Mesendoderm (in vitro differentiated cells): ENCODE measurements around the gene COL2A1.

Experiments
- DNase-seq: peaks from one replicate; pipeline ENCODE4 v3.0.0; 2013
- H2AK5ac ChIP-seq: 2 replicates; pipeline ENCODE4 v1.6.1; 2013; ENCODE audit warnings: low read length, inconsistent platforms
- H2BK120ac ChIP-seq: 2 replicates; pipeline ENCODE4 v1.6.1; 2013; ENCODE audit warnings: low read depth, mild to moderate bottlenecking, low read length, moderate library complexity, mixed read lengths
- H2BK15ac ChIP-seq: replicated peaks from 2 replicates; pipeline ENCODE4 v1.6.1; 2013; ENCODE audit warnings: low read depth, mild to moderate bottlenecking, moderate library complexity
- H2BK5ac ChIP-seq: 2 replicates; pipeline ENCODE4 v1.6.1; 2013; ENCODE audit warnings: low read length, inconsistent platforms
- H3K18ac ChIP-seq: 2 replicates; pipeline ENCODE4 v1.6.1; 2013; ENCODE audit warnings: mild to moderate bottlenecking, low read length, mixed read lengths
- H3K23ac ChIP-seq: one replicate; pipeline ENCODE4 v1.6.1; 2013; ENCODE audit warnings: low read length
- H3K27ac ChIP-seq: 2 replicates; pipeline ENCODE4 v1.5.1; 2013; ENCODE audit warnings: low read depth, mild to moderate bottlenecking, inconsistent platforms, low read length, moderate library complexity
- H3K27me3 ChIP-seq: 2 replicates; pipeline ENCODE4 v1.6.1; 2013; ENCODE audit warnings: low read length, control low read depth, mild to moderate bottlenecking, inconsistent platforms; ENCODE audit not compliant: insufficient read depth, poor library complexity
- H3K36me3 ChIP-seq: 2 replicates; pipeline ENCODE4 v1.6.1; 2013; ENCODE audit warnings: low read length, inconsistent platforms; ENCODE audit not compliant: control insufficient read depth, insufficient read depth
- H3K4ac ChIP-seq: one replicate; pipeline ENCODE4 v1.6.1; 2013; ENCODE audit warnings: low read depth, mild to moderate bottlenecking, low read length, moderate library complexity
- H3K4me1 ChIP-seq: 2 replicates; pipeline ENCODE4 v1.6.1; 2013; ENCODE audit warnings: low read depth, low read length, inconsistent platforms; ENCODE audit not compliant: control insufficient read depth
- H3K4me2 ChIP-seq: 2 replicates; pipeline ENCODE4 v1.6.1; 2013; ENCODE audit warnings: low read length
- H3K4me3 ChIP-seq: 2 replicates; pipeline ENCODE4 v1.5.1; 2013; ENCODE audit warnings: mild to moderate bottlenecking, low read length
- H3K56ac ChIP-seq: one replicate; pipeline ENCODE4 v1.6.1; 2013; ENCODE audit warnings: low read length
- H3K79me1 ChIP-seq: 2 replicates; pipeline ENCODE4 v1.6.1; 2013; ENCODE audit warnings: low read length, inconsistent platforms
- H3K79me2 ChIP-seq: 2 replicates; pipeline ENCODE4 v1.6.1; 2013; ENCODE audit warnings: mild to moderate bottlenecking, low read length; ENCODE audit not compliant: control insufficient read depth, insufficient read depth
- H3K9ac ChIP-seq: 2 replicates; pipeline ENCODE4 v1.6.1; 2013; ENCODE audit warnings: low read length, inconsistent platforms
- H4K5ac ChIP-seq: one replicate; pipeline ENCODE4 v1.6.1; 2013; ENCODE audit warnings: low read length
- H4K8ac ChIP-seq: one replicate; pipeline ENCODE4 v1.6.1; 2013; ENCODE audit warnings: low read depth, mild to moderate bottlenecking, control low read depth, low read length, moderate library complexity
- WGBS: extraction: QIAGEN DNeasy Blood & Tissue Kit; methylation state at CpG from one replicate; pipeline ENCODE4 v1.1.7; 2013; ENCODE audit warnings: low lambda C conversion rate, missing lambda C conversion rate; ENCODE audit not compliant: insufficient coverage; ENCODE audit errors: extremely low coverage; 5-methylcytosine and 5-hydroxymethylcytosine counted together

Gene COL2A1

DNA sequence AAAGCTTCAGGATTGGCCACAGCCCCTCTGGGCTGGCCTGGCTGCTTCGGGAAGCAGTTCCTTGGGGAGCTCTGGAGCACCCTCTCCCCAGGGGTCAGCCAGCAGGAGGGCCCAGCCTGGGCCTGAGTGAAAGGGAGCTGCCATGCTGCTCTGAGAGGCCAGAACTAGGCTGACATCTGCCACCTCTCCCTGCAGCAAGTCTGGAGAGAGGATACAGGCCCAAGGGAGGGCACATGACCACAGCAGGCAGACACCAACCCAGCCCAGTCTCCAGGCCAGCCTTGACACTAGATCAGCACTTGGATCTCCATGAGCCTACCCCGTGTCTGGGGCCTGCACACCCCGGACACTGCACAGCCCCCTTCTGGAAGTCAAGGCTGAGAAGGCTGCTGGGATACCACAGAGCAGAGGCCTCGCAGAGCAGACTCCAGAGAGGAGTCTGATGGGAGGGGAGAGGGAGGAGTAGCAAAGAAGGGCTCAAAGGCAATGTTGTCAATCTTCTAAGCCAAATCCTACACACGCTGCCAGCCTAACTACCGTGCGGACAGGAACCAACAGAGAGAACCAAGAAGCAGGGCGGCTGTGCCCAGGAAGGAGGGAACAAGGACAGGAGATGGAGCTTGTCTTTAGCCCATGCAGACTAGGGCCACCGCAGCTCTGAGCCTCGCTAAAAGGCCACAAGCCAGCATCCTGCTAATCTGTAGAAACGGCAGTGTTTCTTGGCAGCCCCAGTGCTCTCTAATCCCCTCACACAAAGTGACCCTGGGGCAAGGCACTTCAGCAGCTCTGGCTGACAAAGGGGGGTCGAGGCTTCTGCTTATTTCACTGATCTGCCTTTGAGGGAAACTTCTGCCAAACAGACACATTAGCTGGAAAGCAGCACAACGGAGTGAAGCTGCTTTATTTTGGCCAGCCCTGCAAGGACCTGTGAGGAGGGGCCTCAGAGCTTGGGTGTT is 12.9 kb downstream of the COL2A1 start:
- Histone ChIP-seq H3K27me3 (no peaks in the 10 kb centered on the region), H3K23ac (no peak overlapping the region), H3K36me3 (no peaks in the 10 kb centered on the region), H3K9ac (no peak overlapping the region), H3K79me1 (no peaks in the 10 kb centered on the region), H3K4me1 (no peaks in the 10 kb centered on the region), H2BK15ac (no peak overlapping the region), H3K18ac (no peak overlapping the region), H3K4me2 (no peak overlapping the region), H3K4ac (no peak overlapping the region), H2AK5ac (no peak overlapping the region), H2BK120ac (no peak overlapping the region), H3K79me2 (no peaks in the 10 kb centered on the region), H3K27ac (no peak overlapping the region), H3K56ac (no peak overlapping the region), H2BK5ac (no peak overlapping the region), H4K8ac (no peak overlapping the region), H3K4me3 (no peak overlapping the region), H4K5ac (no peak overlapping the region)
- no peak for DNase-seq
- WGBS: no CpG with 5 or more reads among the region's 13 CpGs

DNA sequence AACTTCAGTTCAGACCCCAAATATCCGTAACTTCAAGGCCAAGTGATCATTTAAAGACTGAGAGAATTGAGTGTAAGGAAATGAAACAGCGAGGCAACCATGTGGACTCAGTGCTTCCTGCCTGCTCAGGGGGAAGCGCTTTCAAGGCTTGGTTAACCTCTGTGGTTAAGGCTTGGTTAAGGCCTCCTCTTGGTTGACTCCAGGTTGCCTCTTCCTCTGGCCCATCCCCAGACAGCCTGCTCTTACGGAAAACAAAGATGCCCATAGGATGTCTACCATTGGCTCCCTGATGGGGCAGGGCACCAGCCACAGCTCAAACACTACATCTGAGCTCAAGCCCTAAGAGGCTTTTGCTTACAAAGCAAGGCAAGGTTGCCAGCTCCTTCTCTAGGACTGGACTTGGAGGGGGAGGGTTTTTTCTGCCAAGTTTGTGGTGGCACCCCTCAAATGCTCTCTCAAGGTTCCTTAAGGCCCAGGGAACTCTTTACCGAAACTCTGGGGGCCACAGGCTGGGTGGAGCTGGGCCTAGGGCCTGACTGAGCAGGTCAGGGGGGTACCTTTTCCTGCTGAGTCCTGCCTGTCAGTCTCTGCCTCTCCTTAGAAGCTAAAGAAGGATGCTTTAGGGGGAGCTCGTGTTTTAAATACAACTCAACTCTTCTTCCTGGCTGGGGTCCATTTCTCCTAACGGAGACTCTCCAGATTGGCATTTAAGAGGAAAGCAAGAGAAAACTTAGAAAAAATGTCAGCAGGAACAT is 13.7 kb downstream of the COL2A1 start:
- Histone ChIP-seq H2BK5ac (no peak overlapping the region), H3K4ac (no peak overlapping the region), H3K9ac (no peak overlapping the region), H3K4me3 (no peak overlapping the region), H3K27me3 (no peaks in the 10 kb centered on the region), H3K36me3 (no peaks in the 10 kb centered on the region), H4K5ac (no peak overlapping the region), H4K8ac (no peak overlapping the region), H3K4me2 (no peak overlapping the region), H3K4me1 (no peaks in the 10 kb centered on the region), H3K56ac (no peak overlapping the region), H2BK15ac (no peak overlapping the region), H3K79me2 (no peaks in the 10 kb centered on the region), H3K27ac (no peak overlapping the region), H3K18ac (no peak overlapping the region), H2BK120ac (no peak overlapping the region), H3K23ac (no peak overlapping the region), H2AK5ac (no peak overlapping the region), H3K79me1 (no peaks in the 10 kb centered on the region)
- no peak for DNase-seq
- no CpG with 5 or more reads among the region's 7 CpGs for WGBS

DNA sequence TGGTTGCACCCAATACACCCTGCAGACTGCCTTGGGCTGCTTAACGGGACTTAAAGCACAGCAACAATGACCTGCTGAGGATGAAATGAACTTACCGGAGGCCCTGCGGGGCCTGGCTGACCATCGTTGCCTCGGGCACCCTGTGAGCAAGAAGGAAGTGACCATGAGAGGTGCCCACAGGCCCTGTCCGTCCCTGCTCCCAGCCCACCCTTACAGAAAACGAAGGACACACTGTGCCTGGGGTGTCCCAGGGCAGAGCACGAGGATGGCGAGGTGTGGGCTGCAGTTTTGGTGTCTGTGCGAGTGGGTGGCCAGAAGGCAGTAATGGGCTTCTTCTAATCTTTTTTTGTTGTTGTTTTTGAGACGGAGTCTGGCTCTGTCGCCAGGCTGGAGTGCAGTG is 14.6 kb downstream of the COL2A1 start:
- H3K56ac ChIP-seq: no peak overlapping the region
- H2AK5ac ChIP-seq: no peak overlapping the region
- H3K9ac ChIP-seq: no peak overlapping the region
- no peak overlapping the region for H3K4me3 ChIP-seq
- H2BK120ac ChIP-seq: no peak overlapping the region
- no peak overlapping the region for H3K18ac ChIP-seq
- H4K8ac ChIP-seq: no peak overlapping the region
- no peak overlapping the region for H3K23ac ChIP-seq
- no peak overlapping the region for H2BK5ac ChIP-seq
- no peaks in the 10 kb centered on the region for H3K79me1 ChIP-seq
- no peaks in the 10 kb centered on the region for H3K36me3 ChIP-seq
- no peaks in the 10 kb centered on the region for H3K79me2 ChIP-seq
- no peak overlapping the region for H4K5ac ChIP-seq
- no peak overlapping the region for H3K4me2 ChIP-seq
- no peak overlapping the region for H2BK15ac ChIP-seq
- H3K27ac ChIP-seq: no peak overlapping the region
- no peaks in the 10 kb centered on the region for H3K27me3 ChIP-seq
- H3K4me1 ChIP-seq: no peaks in the 10 kb centered on the region
- no CpG with 5 or more reads among the region's 12 CpGs for WGBS
- no peak for DNase-seq
- no peak overlapping the region for H3K4ac ChIP-seq

DNA sequence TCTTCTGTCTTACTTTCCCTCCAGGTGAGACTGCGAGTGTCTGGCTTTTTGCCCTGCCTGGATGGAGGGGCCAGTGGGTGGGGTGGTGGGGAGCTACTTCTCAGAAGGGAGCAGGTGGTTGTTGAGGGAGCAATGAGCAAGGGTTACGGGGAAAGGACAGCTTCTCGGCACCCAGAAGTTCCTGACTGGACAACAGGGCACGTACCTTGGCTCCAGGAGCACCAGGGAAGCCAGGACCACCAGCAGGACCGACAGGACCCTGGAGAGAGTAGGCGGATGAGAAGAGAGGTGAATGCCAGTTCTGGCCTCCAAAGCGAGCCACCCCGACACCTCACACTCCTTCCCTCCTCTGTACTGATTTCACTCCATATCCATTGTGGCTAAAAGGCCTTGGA is 15.3 kb downstream of the COL2A1 start:
- no peak overlapping the region for H3K4ac ChIP-seq
- no peaks in the 10 kb centered on the region for H3K79me1 ChIP-seq
- H3K36me3 ChIP-seq: no peaks in the 10 kb centered on the region
- no peak overlapping the region for H3K56ac ChIP-seq
- no peak overlapping the region for H4K5ac ChIP-seq
- H3K4me3 ChIP-seq: no peak overlapping the region
- no peak overlapping the region for H2BK120ac ChIP-seq
- H3K23ac ChIP-seq: no peak overlapping the region
- H3K4me2 ChIP-seq: no peak overlapping the region
- H3K9ac ChIP-seq: no peak overlapping the region
- no peak for DNase-seq
- H3K79me2 ChIP-seq: no peaks in the 10 kb centered on the region
- H2BK15ac ChIP-seq: no peak overlapping the region
- H3K27me3 ChIP-seq: no peaks in the 10 kb centered on the region
- H2AK5ac ChIP-seq: no peak overlapping the region
- H3K4me1 ChIP-seq: no peaks in the 10 kb centered on the region
- no peak overlapping the region for H3K18ac ChIP-seq
- no CpG with 5 or more reads among the region's 8 CpGs for WGBS
- H2BK5ac ChIP-seq: no peak overlapping the region
- H3K27ac ChIP-seq: no peak overlapping the region
- H4K8ac ChIP-seq: no peak overlapping the region

DNA sequence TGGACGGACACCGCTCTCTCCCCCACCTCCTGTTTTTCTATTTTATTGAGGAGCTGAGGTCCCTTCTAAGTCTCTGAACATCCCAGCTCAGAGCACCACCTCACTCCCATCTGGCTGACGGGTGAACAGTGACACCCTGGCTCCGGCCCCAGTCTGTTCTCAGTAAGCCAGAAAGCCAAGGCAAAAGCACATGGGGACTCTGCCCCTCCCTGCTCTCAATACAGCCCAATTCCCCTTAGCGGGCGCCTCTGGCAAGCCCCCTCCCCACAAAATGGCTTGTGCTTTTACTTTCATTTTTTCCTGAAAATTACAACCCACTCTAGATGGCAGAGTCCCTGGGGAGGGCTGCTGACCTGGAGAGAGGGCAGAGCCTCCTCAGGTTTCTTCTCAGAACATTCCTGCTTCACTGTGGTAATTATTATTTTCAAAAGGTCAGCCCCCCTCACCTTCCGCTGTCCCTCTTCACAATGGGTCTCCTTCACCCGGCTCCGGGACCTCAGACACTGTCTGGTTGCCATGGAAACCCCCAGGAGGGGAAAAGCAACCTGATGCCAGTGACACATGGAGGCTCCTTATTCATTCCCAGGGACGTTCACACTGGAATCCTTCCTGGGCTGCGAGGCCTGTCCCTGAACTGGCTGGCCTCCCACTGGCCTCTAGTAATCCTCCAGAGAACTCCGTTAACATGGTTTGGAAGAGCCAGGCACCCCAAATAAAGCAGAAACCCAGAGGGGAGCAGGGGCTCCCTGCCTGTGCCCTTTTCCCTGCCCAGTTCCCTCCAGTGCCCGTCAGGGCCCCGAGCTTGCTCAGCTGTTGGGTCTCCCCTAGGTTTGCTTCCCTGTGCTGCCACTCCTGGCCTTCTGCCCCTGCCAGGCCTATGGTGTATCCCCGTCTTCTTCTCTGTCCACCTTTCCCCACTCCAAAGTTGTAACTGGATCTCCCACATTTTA is 15.9 kb downstream of the COL2A1 start:
- no peak overlapping the region for H3K4me2 ChIP-seq
- H3K23ac ChIP-seq: no peak overlapping the region
- no peak overlapping the region for H4K8ac ChIP-seq
- no peak overlapping the region for H2BK5ac ChIP-seq
- no peak overlapping the region for H3K4me3 ChIP-seq
- H3K27ac ChIP-seq: no peak overlapping the region
- no peaks in the 10 kb centered on the region for H3K79me2 ChIP-seq
- no peak overlapping the region for H2BK15ac ChIP-seq
- H2AK5ac ChIP-seq: no peak overlapping the region
- peak; percentile 91 for DNase-seq
- no peak overlapping the region for H3K4ac ChIP-seq
- H3K56ac ChIP-seq: no peak overlapping the region
- no peak overlapping the region for H3K9ac ChIP-seq
- H3K27me3 ChIP-seq: no peaks in the 10 kb centered on the region
- H4K5ac ChIP-seq: no peak overlapping the region
- H3K36me3 ChIP-seq: no peaks in the 10 kb centered on the region
- H2BK120ac ChIP-seq: no peak overlapping the region
- H3K79me1 ChIP-seq: no peaks in the 10 kb centered on the region
- no CpG with 5 or more reads among the region's 15 CpGs for WGBS
- H3K18ac ChIP-seq: no peak overlapping the region
- H3K4me1 ChIP-seq: no peaks in the 10 kb centered on the region
